ENCODE data around the gene ATP6V1C2.

Gene ATP6V1C2

GRCh38 chr2:10774394-10774793 is 53.0 kb downstream of the ATP6V1C2 start:
- TF ChIP-seq CTCF (IDR thresholded peaks at IDR 0.05; ENCODE audit: low read depth, low read length), result no peak
- no peak for DNase-seq (ENCODE audit: extremely low read depth, low read depth)

- no peak for TF ChIP-seq CTCF (IDR thresholded peaks at IDR 0.05; ENCODE audit: low read depth, low read length)
- no peak for DNase-seq (ENCODE audit: extremely low read depth, low read depth)
Measured at GRCh38 chr2:10775021-10775780, 53.8 kb downstream of the ATP6V1C2 start.

GRCh38 chr2:10775831-10776230 is 54.4 kb downstream of the ATP6V1C2 start:
- no peak for DNase-seq (ENCODE audit: extremely low read depth, low read depth)
- no peak for TF ChIP-seq CTCF (IDR thresholded peaks at IDR 0.05; ENCODE audit: low read depth, low read length)

GRCh38 chr2:10776231-10776977 is 55.0 kb downstream of the ATP6V1C2 start:
- TF ChIP-seq CTCF (IDR thresholded peaks at IDR 0.05; ENCODE audit: low read depth, low read length), result no peak
- DNase-seq (ENCODE audit: extremely low read depth, low read depth), result no peak

- DNase-seq (ENCODE audit: extremely low read depth, low read depth), result no peak
- no peak for TF ChIP-seq CTCF (IDR thresholded peaks at IDR 0.05; ENCODE audit: low read depth, low read length)
Measured at GRCh38 chr2:10777111-10777841, 55.8 kb downstream of the ATP6V1C2 start.

- no peak for DNase-seq (ENCODE audit: extremely low read depth, low read depth)
Measured at GRCh38 chr2:10777842-10778723, 56.7 kb downstream of the ATP6V1C2 start.

More at GRCh38 chr2:10777842-10778723, 56.7 kb downstream of the ATP6V1C2 start:
- no peak for TF ChIP-seq CTCF (IDR thresholded peaks at IDR 0.05; ENCODE audit: low read depth, low read length)
